Cerebellar nuclear complex (tissue), 1 donor: ENCODE results near the gene ANKRD35.
A peak's percentile ranks its signal among the peaks of the same experiment; 100 is the strongest.
"Not testable (repeated sequence)": the region's sequence is repeated elsewhere in the genome, so short reads cannot be mapped to it uniquely, and the experiment has no call there.

ENCODE experiments used
- DNase-seq, 2 experiments: peaks; one replicate each; lab custom pipeline; 2025; lab: John Stamatoyannopoulos, UW

The ANKRD35 gene

GRCh38 chr1:145885738-145886287 lies at the start of gene ANKRD35:
Gene ANKRD35, minus strand, starts transcription at chr1:145885866. Its CDS starts 108 bp downstream, at chr1:145885758.
- peak in 1 of 2 experiments; percentile 65 for DNase-seq

- not testable (repeated sequence) for DNase-seq
Measured at GRCh38 chr1:145932522-145933009, 46.9 kb upstream of the ANKRD35 start.

GRCh38 chr1:145927916-145928643 lies 42.4 kb upstream of the ANKRD35 start:
- DNase-seq, result no peak

GRCh38 chr1:145927063-145927886 lies 41.6 kb upstream of the ANKRD35 start, which contains the start of gene RBM8A:
Gene RBM8A, minus strand, starts transcription at chr1:145927484. Its CDS starts 58 bp downstream, at chr1:145927426.
- DNase-seq, result peak; percentile 67 to 90

- no peak for DNase-seq
Measured at GRCh38 chr1:145926686-145927062, 41.0 kb upstream of the ANKRD35 start.

- no peak for DNase-seq
Measured at GRCh38 chr1:145922266-145922665, 36.6 kb upstream of the ANKRD35 start.

- not testable (repeated sequence) for DNase-seq
Measured at GRCh38 chr1:145920297-145920696, 34.6 kb upstream of the ANKRD35 start.

GRCh38 chr1:145918992-145919939 lies 33.6 kb upstream of the ANKRD35 start:
- peak in 1 of 2 experiments; percentile 30 for DNase-seq

- DNase-seq, result peak in 1 of 2 experiments; percentile 73
Measured at GRCh38 chr1:145918144-145918991, 32.7 kb upstream of the ANKRD35 start, which contains the start of gene PEX11B. Gene PEX11B, minus strand, starts transcription at chr1:145918717. Its CDS starts 29 bp downstream, at chr1:145918688.

GRCh38 chr1:145917595-145917994 lies 31.9 kb upstream of the ANKRD35 start:
- DNase-seq, result no peak

GRCh38 chr1:145916745-145917144 lies 31.1 kb upstream of the ANKRD35 start:
- no peak for DNase-seq

- no peak for DNase-seq
Measured at GRCh38 chr1:145912128-145912641, 26.5 kb upstream of the ANKRD35 start.

- no peak for DNase-seq
Measured at GRCh38 chr1:145908653-145909052, 23.0 kb upstream of the ANKRD35 start.

- no peak for DNase-seq
Measured at GRCh38 chr1:145906954-145907753, 21.5 kb upstream of the ANKRD35 start.

- no peak for DNase-seq
Measured at GRCh38 chr1:145901312-145902021, 15.8 kb upstream of the ANKRD35 start.

GRCh38 chr1:145898756-145899155 lies 13.1 kb upstream of the ANKRD35 start:
- DNase-seq, result no peak

GRCh38 chr1:145897969-145898368 lies 12.3 kb upstream of the ANKRD35 start:
- DNase-seq, result no peak

- no peak for DNase-seq
Measured at GRCh38 chr1:145895471-145895870, 9.8 kb upstream of the ANKRD35 start.
